Measurements from ENCODE around the gene ZNF181. TPM values are rescaled to one million over a fixed set of nuclear protein-coding genes. Genes with fewer than 3 reads are reported as not detected.
A peak's percentile ranks its signal among the peaks of the same experiment; 100 is the strongest.

The ZNF181 gene
- total RNA-seq, 1 experiment from 2014 or later, result 11.5 TPM

DNA sequence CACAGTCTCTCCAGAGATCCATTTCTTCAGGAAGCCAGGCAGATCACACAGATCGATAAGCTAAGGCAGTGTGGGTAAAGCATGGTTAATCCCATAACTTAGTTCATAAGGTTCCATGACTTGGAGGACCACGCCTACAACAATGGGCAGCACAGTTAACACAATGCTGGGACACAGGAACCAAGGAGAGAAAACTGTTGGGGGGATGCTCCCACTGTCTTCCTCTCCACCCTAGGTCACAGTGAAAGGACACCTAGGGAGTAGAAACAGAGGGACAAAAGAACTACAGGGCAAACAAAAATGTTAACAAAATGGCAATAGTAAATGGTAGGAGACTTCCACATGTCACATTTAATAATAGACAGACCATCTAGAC is 20.8 kb upstream of the ZNF181 start:
- ChIA-PET CTCF (interaction anchor here (1.5 to 2.3 kb wide), 2 partner anchors 73 to 213 kb away, joined by 3 to 10 read pairs; no protein-coding TSS in a partner anchor), POLR2A (interaction anchor here (0.9 kb wide), 1 partner anchor 516 kb away, joined by 3 read pairs; no protein-coding TSS in a partner anchor)
- Histone ChIP-seq H3K36me3 (ENCODE audit: control insufficient read depth, insufficient read depth, low read length) (no peaks in the 10 kb centered on the region), H3K27me3 (ENCODE audit: control insufficient read depth, insufficient read depth, low read length) (peaks cover 22% of the 10 kb centered on the region), H3K9me3 (ENCODE audit: control insufficient read depth, insufficient read depth, low read depth, low read length) (no peaks in the 10 kb centered on the region), H3K27ac (ENCODE audit: low read length) (no peak overlapping the region), H3K4me3 (ENCODE audit: low read depth in 2 of 2, low read length in 2 of 2) (no peak overlapping the region), H3K4me1 (ENCODE audit: control insufficient read depth, insufficient read depth, low read length) (no peaks in the 10 kb centered on the region)
- intact Hi-C loops (cut with micrococcal nuclease; ENCODE audit: unreplicated experiment), result loop anchor here (2.0 kb wide), 2 partner anchors 156 to 212 kb away; no protein-coding TSS in a partner anchor
- no TSS peak for BruUV-seq (replicated peaks)
- ATAC-seq, result 0 out of 2 replicates have a peak, but pooled peaks have one; percentile 9
- TF ChIP-seq, protein P1, sequence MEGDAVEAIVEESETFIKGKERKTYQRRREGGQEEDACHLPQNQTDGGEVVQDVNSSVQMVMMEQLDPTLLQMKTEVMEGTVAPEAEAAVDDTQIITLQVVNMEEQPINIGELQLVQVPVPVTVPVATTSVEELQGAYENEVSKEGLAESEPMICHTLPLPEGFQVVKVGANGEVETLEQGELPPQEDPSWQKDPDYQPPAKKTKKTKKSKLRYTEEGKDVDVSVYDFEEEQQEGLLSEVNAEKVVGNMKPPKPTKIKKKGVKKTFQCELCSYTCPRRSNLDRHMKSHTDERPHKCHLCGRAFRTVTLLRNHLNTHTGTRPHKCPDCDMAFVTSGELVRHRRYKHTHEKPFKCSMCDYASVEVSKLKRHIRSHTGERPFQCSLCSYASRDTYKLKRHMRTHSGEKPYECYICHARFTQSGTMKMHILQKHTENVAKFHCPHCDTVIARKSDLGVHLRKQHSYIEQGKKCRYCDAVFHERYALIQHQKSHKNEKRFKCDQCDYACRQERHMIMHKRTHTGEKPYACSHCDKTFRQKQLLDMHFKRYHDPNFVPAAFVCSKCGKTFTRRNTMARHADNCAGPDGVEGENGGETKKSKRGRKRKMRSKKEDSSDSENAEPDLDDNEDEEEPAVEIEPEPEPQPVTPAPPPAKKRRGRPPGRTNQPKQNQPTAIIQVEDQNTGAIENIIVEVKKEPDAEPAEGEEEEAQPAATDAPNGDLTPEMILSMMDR (IDR thresholded peaks at IDR 0.05), result no peak
- TF ChIP-seq POLR2AphosphoS5 (IDR thresholded peaks at IDR 0.05; ENCODE audit: low read depth, low read length) (no peak), TCF7L2 (IDR thresholded peaks at IDR 0.05; ENCODE audit: low read depth, low read length) (no peak), REST (IDR thresholded peaks at IDR 0.05; ENCODE audit: insufficient read depth in 1 of 2, low read depth in 2 of 2, low read length in 1 of 2) (no peak)
- no peak for DNase-seq (ENCODE audit: low read depth, low spot score)
- in situ Hi-C loops (cut with HindIII; ENCODE audit: low pct_unique_long_range_greater_than_20kb, low sequenced_read_pairs), result no loop called here

GRCh38 chr19:34715357-34715756 is 18.7 kb upstream of the ZNF181 start:
- Histone ChIP-seq H3K9me3 (ENCODE audit: control insufficient read depth, insufficient read depth, low read depth, low read length) (no peaks in the 10 kb centered on the region), H3K27me3 (ENCODE audit: control insufficient read depth, insufficient read depth, low read length) (peaks cover 22% of the 10 kb centered on the region), H3K4me3 (ENCODE audit: low read depth in 2 of 2, low read length in 2 of 2) (no peak overlapping the region), H3K36me3 (ENCODE audit: control insufficient read depth, insufficient read depth, low read length) (no peaks in the 10 kb centered on the region), H3K27ac (ENCODE audit: low read length) (no peak overlapping the region), H3K4me1 (ENCODE audit: control insufficient read depth, insufficient read depth, low read length) (no peaks in the 10 kb centered on the region)
- no peak for DNase-seq (ENCODE audit: low read depth, low spot score)
- no TSS peak for BruUV-seq (replicated peaks)
- TF ChIP-seq, protein P1 (IDR thresholded peaks at IDR 0.05), result no peak
- TF ChIP-seq SIN3A (IDR thresholded peaks at IDR 0.05; ENCODE audit: borderline replicate concordance, insufficient read depth, low read depth, low read length) (no peak), TCF7L2 (IDR thresholded peaks at IDR 0.05; ENCODE audit: low read depth, low read length) (no peak), POLR2AphosphoS5 (IDR thresholded peaks at IDR 0.05; ENCODE audit: low read depth, low read length) (no peak), REST (IDR thresholded peaks at IDR 0.05; ENCODE audit: insufficient read depth in 1 of 2, low read depth in 2 of 2, low read length in 1 of 2) (no peak)
- POLR2A ChIA-PET, result no interaction called here
- ATAC-seq, result no peak
- CTCF ChIA-PET, result no interaction called here
- in situ Hi-C loops (cut with HindIII; ENCODE audit: low pct_unique_long_range_greater_than_20kb, low sequenced_read_pairs), result no loop called here
- intact Hi-C loops (cut with micrococcal nuclease; ENCODE audit: unreplicated experiment), result no loop called here
